H1 (cell line): Measurements from ENCODE around the gene RFC3.

Experiments used
- CREB1 ChIP-seq: IDR thresholded peaks from 2 replicates; pipeline ENCODE4 v1.6.1; 2012; ENCODE audit warnings: inconsistent platforms
- CTBP2 ChIP-seq: IDR thresholded peaks from 2 replicates; pipeline ENCODE4 v1.7.0; 2011; ENCODE audit warnings: borderline replicate concordance, mild to moderate bottlenecking, moderate library complexity, mixed read lengths, low read length; ENCODE audit not compliant: insufficient read depth, insufficient read length
- CTCF ChIP-seq, 3 experiments: IDR thresholded peaks; 1 replicate in 2 of 3; 2 replicates in 1 of 3; pipeline versions ENCODE4 v1.5.1 to v1.6.1; 2011; ENCODE audit warnings: low read length in 3 of 3, mild to moderate bottlenecking in 3 of 3, inconsistent platforms in 2 of 3, low read depth in 1 of 3, moderate library complexity in 1 of 3; ENCODE audit not compliant: insufficient read depth in 1 of 3; ENCODE audit errors: control extremely low read depth in 1 of 3
- EGR1 ChIP-seq: IDR thresholded peaks from 2 replicates; pipeline ENCODE4 v1.6.1; 2011; ENCODE audit warnings: low read depth, low read length, borderline replicate concordance
- EZH2 ChIP-seq: fragments of 200-600 bp; sonication (generic); IDR thresholded peaks from 2 replicates; pipeline ENCODE4 v1.7.1; 2012; ENCODE audit warnings: low read depth, mild to moderate bottlenecking, moderate library complexity, low read length, inconsistent platforms; ENCODE audit not compliant: severe bottlenecking
- FOSL1 ChIP-seq: IDR thresholded peaks from 2 replicates; pipeline ENCODE4 v1.6.1; 2011; ENCODE audit warnings: mild to moderate bottlenecking, low read depth, low read length, moderate library complexity; ENCODE audit not compliant: insufficient read depth
- GABPA ChIP-seq: IDR thresholded peaks from 2 replicates; pipeline ENCODE4 v1.6.1; 2011; ENCODE audit warnings: mild to moderate bottlenecking, low read length, moderate library complexity, borderline replicate concordance; ENCODE audit not compliant: insufficient read depth
- GTF2F1 ChIP-seq: IDR thresholded peaks from 2 replicates; pipeline ENCODE4 v1.6.1; 2012; ENCODE audit warnings: low read depth, low read length, improper control_type of control experiment, borderline replicate concordance
- JUND ChIP-seq: IDR thresholded peaks from 2 replicates; pipeline ENCODE4 v1.6.1; 2011; ENCODE audit warnings: mild to moderate bottlenecking, improper control_type of control experiment, low read length
- POLR2A ChIP-seq, 2 experiments: IDR thresholded peaks; 1 replicate in 1 of 2; 2 replicates in 1 of 2; pipeline ENCODE4 v1.6.1; 2011; ENCODE audit warnings: low read depth in 2 of 2, low read length in 2 of 2, mild to moderate bottlenecking in 2 of 2; ENCODE audit errors: control extremely low read depth in 1 of 2
- SRF ChIP-seq: IDR thresholded peaks from 2 replicates; pipeline ENCODE4 v1.6.1; 2011; ENCODE audit warnings: mild to moderate bottlenecking, low read depth, low read length, moderate library complexity
- TAF1 ChIP-seq: IDR thresholded peaks from 2 replicates; pipeline ENCODE4 v1.6.1; 2011; ENCODE audit warnings: mild to moderate bottlenecking, low read depth, low read length
- TEAD4 ChIP-seq: IDR thresholded peaks from 2 replicates; pipeline ENCODE4 v1.6.1; 2012; ENCODE audit warnings: low read depth, low read length, inconsistent platforms, mixed read lengths

- no peak for TF ChIP-seq CTCF (IDR thresholded peaks at IDR 0.05; ENCODE audit: control extremely low read depth in 1 of 3, insufficient read depth in 1 of 3, low read depth in 1 of 3, low read length in 3 of 3)
- no peak for TF ChIP-seq GABPA
- TF ChIP-seq JUND, result no peak
- TF ChIP-seq TEAD4, result no peak
- TF ChIP-seq EZH2, result no peak
- no peak for TF ChIP-seq EGR1
- no peak for TF ChIP-seq GTF2F1
- TF ChIP-seq POLR2A (IDR thresholded peaks at IDR 0.05; ENCODE audit: control extremely low read depth in 1 of 2, low read depth in 2 of 2, low read length in 2 of 2), result no peak
- no peak for TF ChIP-seq CTBP2
- TF ChIP-seq FOSL1, result no peak
- no peak for TF ChIP-seq CREB1
- no peak for TF ChIP-seq SRF
- no peak for TF ChIP-seq TAF1
Measured at GRCh38 chr13:33825083-33825482, 7.1 kb downstream of the RFC3 start.
